H1 (cell line): ENCODE measurements around the gene NADSYN1. TPM values are rescaled to one million over a fixed set of nuclear protein-coding genes. Genes with fewer than 3 reads are reported as not detected.

Experiments used
- CTCF ChIA-PET: fragments of 300-600 bp; sonication (Branson Sonifier 250); formaldehyde crosslinking; loops from one replicate; lab custom pipeline; 2021; ENCODE audit not compliant: partially characterized antibody; lab: Charles Lee
- POLR2A ChIA-PET: fragments of 300-600 bp; sonication (Branson Sonifier 250); formaldehyde crosslinking; loops from one replicate; lab custom pipeline; 2021; ENCODE audit warnings: inconsistent platforms; ENCODE audit not compliant: partially characterized antibody; lab: Charles Lee
- DNase-seq, 2 experiments: peaks; one replicate each; pipeline versions ENCODE4 v3.0.0 to v3.0.0-alpha.2; 2010 to 2022; ENCODE audit warnings: low spot score in 2 of 2, low read depth in 1 of 2, mixed read lengths in 1 of 2
- FAIRE-seq: peaks from 2 replicates; lab custom pipeline; 2011; peaks lifted over from hg19 to GRCh38; lab: Jason Lieb, UNC
- H2AFZ ChIP-seq: 2 replicates; pipeline ENCODE4 v1.8.1; 2012; ENCODE audit warnings: low read length, inconsistent platforms
- H2AK5ac ChIP-seq: 2 replicates; pipeline ENCODE4 v1.6.1; 2013; ENCODE audit warnings: low read depth, low read length
- H2BK120ac ChIP-seq: replicated peaks from 2 replicates; pipeline ENCODE3; 2013; ENCODE audit warnings: low read depth, low read length, inconsistent platforms
- H2BK12ac ChIP-seq: 2 replicates; pipeline ENCODE4 v1.6.1; 2013; ENCODE audit warnings: low read depth, low read length
- H2BK15ac ChIP-seq: 2 replicates; pipeline ENCODE4 v1.6.1; 2013; ENCODE audit warnings: low read length
- H2BK20ac ChIP-seq: 2 replicates; pipeline ENCODE4 v1.6.1; 2013; ENCODE audit warnings: low read length
- H2BK5ac ChIP-seq: 2 replicates; pipeline ENCODE4 v1.6.1; 2013; ENCODE audit warnings: low read depth, low read length
- H3K14ac ChIP-seq: 2 replicates; pipeline ENCODE4 v1.6.1; 2013; ENCODE audit warnings: inconsistent platforms; ENCODE audit not compliant: insufficient read length
- H3K18ac ChIP-seq: 2 replicates; pipeline ENCODE4 v1.6.1; 2013; ENCODE audit warnings: low read length; ENCODE audit errors: extremely low read depth
- H3K23ac ChIP-seq: 2 replicates; pipeline ENCODE4 v1.6.1; 2013; ENCODE audit warnings: inconsistent platforms; ENCODE audit not compliant: insufficient read length
- H3K23me2 ChIP-seq: 2 replicates; pipeline ENCODE4 v1.6.1; 2013; ENCODE audit warnings: low read depth, low read length
- H3K27ac ChIP-seq: 2 replicates; pipeline ENCODE4 v1.6.1; 2011; ENCODE audit warnings: low read depth, low read length, inconsistent platforms
- H3K27me3 ChIP-seq, 4 experiments: replicated peaks in 1 of 4; 1 replicate in 1 of 4; 2 replicates in 3 of 4; pipeline versions ENCODE4 v1.6.1 to v1.8.1; 2011 to 2013; ENCODE audit warnings: low read length in 3 of 4, mild to moderate bottlenecking in 3 of 4, inconsistent platforms in 2 of 4, mixed read lengths in 2 of 4, moderate library complexity in 1 of 4; ENCODE audit not compliant: control insufficient read depth in 3 of 4, insufficient read depth in 3 of 4; ENCODE audit errors: extremely low read depth in 1 of 4
- H3K36me3 ChIP-seq, 4 experiments: 2 replicates each; pipeline versions ENCODE4 v1.6.1 to v1.8.1; 2011 to 2013; ENCODE audit warnings: mild to moderate bottlenecking in 4 of 4, low read length in 3 of 4, moderate library complexity in 2 of 4, control low read depth in 1 of 4, inconsistent platforms in 1 of 4; ENCODE audit not compliant: insufficient read depth in 4 of 4, control insufficient read depth in 2 of 4
- H3K4ac ChIP-seq: replicated peaks from 2 replicates; pipeline ENCODE3; 2013; ENCODE audit warnings: low read length, low read depth, mixed read lengths, inconsistent platforms; ENCODE audit not compliant: insufficient read length
- H3K4me1 ChIP-seq, 4 experiments: replicated peaks in 1 of 4; 1 replicate in 1 of 4; 2 replicates in 3 of 4; pipeline versions ENCODE4 v1.6.1 to v1.8.1; 2011 to 2013; ENCODE audit warnings: low read length in 3 of 4, inconsistent platforms in 2 of 4, mixed read lengths in 1 of 4; ENCODE audit not compliant: insufficient read depth in 4 of 4, control insufficient read depth in 3 of 4
- H3K4me2 ChIP-seq, 2 experiments: 2 replicates each; pipeline versions ENCODE4 v1.6.1 to v1.8.1; 2011 to 2013; ENCODE audit warnings: low read depth in 2 of 2, low read length in 2 of 2, control low read depth in 1 of 2, inconsistent platforms in 1 of 2, mild to moderate bottlenecking in 1 of 2; ENCODE audit not compliant: insufficient read depth in 1 of 2
- H3K4me3 ChIP-seq, 4 experiments: fragments of 200-600, 300-600 bp in 1 of 4; sonication (generic), shearing (Covaris generic), sonication (Bioruptor Twin) in 1 of 4; 2 replicates each; pipeline versions ENCODE4 v1.5.1 to v1.8.1; 2011 to 2016; ENCODE audit warnings: low read length in 4 of 4, low read depth in 3 of 4, control low read depth in 2 of 4, inconsistent platforms in 2 of 4, mild to moderate bottlenecking in 2 of 4, mixed read lengths in 1 of 4, moderate library complexity in 1 of 4; ENCODE audit not compliant: insufficient read depth in 2 of 4; ENCODE audit errors: extremely low read depth in 1 of 4
- H3K56ac ChIP-seq: replicated peaks from 2 replicates; pipeline ENCODE3; 2013; ENCODE audit warnings: low read depth, mild to moderate bottlenecking, mixed read lengths, low read length, inconsistent platforms; ENCODE audit not compliant: insufficient read length
- H3K79me1 ChIP-seq: 2 replicates; pipeline ENCODE4 v1.6.1; 2013; ENCODE audit warnings: low read depth, low read length, control low read depth
- H3K79me2 ChIP-seq, 2 experiments: 2 replicates each; pipeline versions ENCODE4 v1.6.1 to v1.8.1; 2012 to 2013; ENCODE audit warnings: low read length in 2 of 2, mild to moderate bottlenecking in 2 of 2, inconsistent platforms in 1 of 2; ENCODE audit not compliant: insufficient read depth in 2 of 2, control insufficient read depth in 1 of 2
- H3K9ac ChIP-seq, 4 experiments: replicated peaks in 1 of 4; 1 replicate in 1 of 4; 2 replicates in 3 of 4; pipeline versions ENCODE4 v1.6.1 to v1.8.1; 2011 to 2013; ENCODE audit warnings: low read depth in 3 of 4, low read length in 3 of 4, control low read depth in 2 of 4, mild to moderate bottlenecking in 2 of 4, moderate library complexity in 2 of 4, inconsistent platforms in 1 of 4; ENCODE audit errors: extremely low read depth in 1 of 4
- H3K9me3 ChIP-seq, 2 experiments: 2 replicates each; pipeline versions ENCODE4 v1.6.1 to v1.8.1; 2012 to 2013; ENCODE audit warnings: mild to moderate bottlenecking in 2 of 2, moderate library complexity in 2 of 2, control low read depth in 1 of 2, inconsistent platforms in 1 of 2, low read depth in 1 of 2, low read length in 1 of 2, mixed read lengths in 1 of 2; ENCODE audit not compliant: insufficient read depth in 2 of 2
- H4K20me1 ChIP-seq, 2 experiments: replicated peaks in 1 of 2; 2 replicates each; pipeline versions ENCODE3 to v1.8.1; 2011 to 2013; ENCODE audit warnings: inconsistent platforms in 2 of 2, low read length in 2 of 2, mild to moderate bottlenecking in 1 of 2; ENCODE audit not compliant: insufficient read depth in 2 of 2, control insufficient read depth in 1 of 2
- H4K5ac ChIP-seq: 2 replicates; pipeline ENCODE4 v1.6.1; 2013; ENCODE audit warnings: low read length, low read depth, mixed read lengths, inconsistent platforms; ENCODE audit not compliant: insufficient read length
- H4K8ac ChIP-seq: 2 replicates; pipeline ENCODE4 v1.8.0; 2013; ENCODE audit warnings: mild to moderate bottlenecking, moderate library complexity, low read length, inconsistent platforms; ENCODE audit not compliant: insufficient read depth; ENCODE audit errors: extremely low read depth
- H4K91ac ChIP-seq: replicated peaks from 2 replicates; pipeline ENCODE3; 2013; ENCODE audit warnings: low read length, mixed read lengths, inconsistent platforms; ENCODE audit not compliant: insufficient read length
- ASH2L ChIP-seq: fragments of 200-600, 300-600 bp; sonication (generic); IDR thresholded peaks from one replicate; pipeline ENCODE4 v1.7.1; 2017; ENCODE audit warnings: low read length
- BACH1 ChIP-seq: IDR thresholded peaks from 2 replicates; pipeline ENCODE4 v1.6.1; 2012; ENCODE audit warnings: low read length, improper control_type of control experiment
- CHD2 ChIP-seq: IDR thresholded peaks from 2 replicates; pipeline ENCODE4 v1.6.1; 2012; ENCODE audit warnings: low read length, improper control_type of control experiment
- E2F6 ChIP-seq: IDR thresholded peaks from 2 replicates; pipeline ENCODE4 v1.6.1; 2012; ENCODE audit warnings: inconsistent platforms
- EGR1 ChIP-seq: IDR thresholded peaks from 2 replicates; pipeline ENCODE4 v1.6.1; 2011; ENCODE audit warnings: low read depth, low read length, borderline replicate concordance
- EZH2 ChIP-seq: fragments of 200-600 bp; sonication (generic); IDR thresholded peaks from 2 replicates; pipeline ENCODE4 v1.7.1; 2012; ENCODE audit warnings: low read depth, mild to moderate bottlenecking, moderate library complexity, low read length, inconsistent platforms; ENCODE audit not compliant: severe bottlenecking
- GABPA ChIP-seq: IDR thresholded peaks from 2 replicates; pipeline ENCODE4 v1.6.1; 2011; ENCODE audit warnings: mild to moderate bottlenecking, low read length, moderate library complexity, borderline replicate concordance; ENCODE audit not compliant: insufficient read depth
- GTF2F1 ChIP-seq: IDR thresholded peaks from 2 replicates; pipeline ENCODE4 v1.6.1; 2012; ENCODE audit warnings: low read depth, low read length, improper control_type of control experiment, borderline replicate concordance
- KDM1A ChIP-seq: fragments of 200-600, 300-600 bp; sonication (generic); IDR thresholded peaks from 2 replicates; pipeline ENCODE4 v1.7.1; 2016; ENCODE audit warnings: mild to moderate bottlenecking, low read length, borderline replicate concordance
- POU5F1 ChIP-seq: IDR thresholded peaks from 2 replicates; pipeline ENCODE4 v1.6.1; 2011; ENCODE audit warnings: low read depth, mild to moderate bottlenecking, low read length, moderate library complexity
- SIN3A ChIP-seq, 2 experiments: IDR thresholded peaks in 1 of 2; conservative IDR thresholded peaks in 1 of 2; 2 replicates each; pipeline ENCODE4 v1.6.1; 2011 to 2012; ENCODE audit warnings: low read length in 2 of 2, improper control_type of control experiment in 1 of 2, low read depth in 1 of 2, mild to moderate bottlenecking in 1 of 2
- SIX5 ChIP-seq: IDR thresholded peaks from 2 replicates; pipeline ENCODE4 v1.6.1; 2011; ENCODE audit warnings: mild to moderate bottlenecking, low read depth, low read length
- YY1 ChIP-seq: IDR thresholded peaks from 2 replicates; pipeline ENCODE4 v1.6.1; 2011; ENCODE audit warnings: low read depth, mild to moderate bottlenecking, low read length
- WGBS, 2 experiments: shearing (Covaris generic) in 1 of 2; methylation state at CpG; one replicate each; pipeline versions ENCODE4 v1.1.6 to v1.1.7; 2013 to 2015; ENCODE audit warnings: low lambda C conversion rate in 2 of 2, mixed read lengths in 2 of 2, inconsistent platforms in 1 of 2, low coverage in 1 of 2, missing lambda C conversion rate in 1 of 2; ENCODE audit not compliant: insufficient replicate concordance in 2 of 2, insufficient coverage in 1 of 2, insufficient read length in 1 of 2; ENCODE audit errors: extremely low coverage in 1 of 2, missing lambda C conversion rate in 1 of 2; 5-methylcytosine and 5-hydroxymethylcytosine counted together
- polyA plus RNA-seq, 7 experiments: library from polyadenylated mRNA; depleted of rRNA in 3 of 7; stranded (reverse) in 5 of 7; unstranded in 2 of 7; fragments of >200 nt in 5 of 7; fragments of 200-250 nt in 2 of 7; gene quantifications; 1 replicate in 5 of 7; 2 replicates in 1 of 7; 4 replicates in 1 of 7; pipeline versions ENCODE4 v1.2.1 to v1.2.3, GENCODE V29; 2011 to 2013; ENCODE audit warnings: missing spikeins in 2 of 7, mixed read lengths in 2 of 7
- total RNA-seq: library from RNA; stranded (reverse); fragmentation: NEBNext Ultra II Directional; extraction: Animal tissue kit (Norgen Biotek cat#: 25700); gene quantifications from 2 replicates; pipeline ENCODE4 v1.2.1, GENCODE V29; 2021

The NADSYN1 gene
- total and polyA plus RNA-seq, 2 of the 8 experiments (the other 6 are each of a cell fraction or from before 2014, with no cell fraction given), result 38.3 to 38.6 TPM

- CTCF ChIA-PET, result interaction anchor here (0.6 to 5.6 kb wide), 3 partner anchors 19 to 448 kb away, joined by 3 to 28 read pairs (median 3); no protein-coding TSS in a partner anchor
- no peak overlapping the region; the same call in 1 of the 2 replicates for H2AFZ ChIP-seq
Observed at GRCh38 chr11:71543866-71544265, 90.9 kb downstream of the NADSYN1 start.

More at GRCh38 chr11:71543866-71544265, 90.9 kb downstream of the NADSYN1 start:
- no peaks in the 10 kb centered on the region for H3K79me2 ChIP-seq
- H2BK120ac ChIP-seq, result no peak overlapping the region
- H3K9ac ChIP-seq, result no peak overlapping the region
- no peaks in the 10 kb centered on the region for H3K79me1 ChIP-seq
- no peaks in the 10 kb centered on the region for H3K27me3 ChIP-seq
- H3K4me1 ChIP-seq, result no peaks in the 10 kb centered on the region; a peak in 1 of 7 replicates
- POLR2A ChIA-PET, result no interaction called here
- no peak overlapping the region for H4K91ac ChIP-seq
- H2BK15ac ChIP-seq, result no peak overlapping the region
- H2BK12ac ChIP-seq, result no peak overlapping the region
- H3K14ac ChIP-seq, result no peak overlapping the region
- FAIRE-seq (no peak), DNase-seq (no peak)
- no peaks in the 10 kb centered on the region for H4K20me1 ChIP-seq
- no peak overlapping the region for H2BK5ac ChIP-seq
- 90% methylated on average over 8 of the region's 8 CpGs; no CpG with 5 or more reads in 1 of the 2 experiments for WGBS, 2 experiments
- H2BK20ac ChIP-seq, result no peak overlapping the region
- no peak overlapping the region for H4K8ac ChIP-seq
- no peak overlapping the region for H3K4me3 ChIP-seq
- H3K9me3 ChIP-seq, result no peaks in the 10 kb centered on the region; a peak in 1 of 4 replicates
- no peaks in the 10 kb centered on the region for H3K23me2 ChIP-seq
- no peak overlapping the region for H3K27ac ChIP-seq
- no peak overlapping the region for H3K56ac ChIP-seq
- no peak for TF ChIP-seq GTF2F1
- TF ChIP-seq EGR1, result no peak
- TF ChIP-seq E2F6, result no peak
- TF ChIP-seq SIN3A (conservative IDR thresholded peaks at IDR 0.05 in 1 of 2, IDR thresholded peaks at IDR 0.05 in 1 of 2; ENCODE audit: low read depth in 1 of 2, low read length in 2 of 2), result no peak
- no peak for TF ChIP-seq KDM1A
- no peak for TF ChIP-seq SIX5
- no peak for TF ChIP-seq GABPA
- no peak for TF ChIP-seq YY1
- TF ChIP-seq EZH2, result no peak
- no peak for TF ChIP-seq POU5F1
- no peak for TF ChIP-seq ASH2L
- TF ChIP-seq CHD2, result no peak
- TF ChIP-seq BACH1, result no peak
- no peak overlapping the region for H3K4ac ChIP-seq
- no peaks in the 10 kb centered on the region for H3K36me3 ChIP-seq
- H3K4me2 ChIP-seq, result no peak overlapping the region
- no peak overlapping the region for H2AK5ac ChIP-seq
- no peak overlapping the region for H4K5ac ChIP-seq
- H3K23ac ChIP-seq, result no peak overlapping the region
- no peak overlapping the region for H3K18ac ChIP-seq
